ENCODE measurements around the gene INTS11.

The INTS11 gene

DNA sequence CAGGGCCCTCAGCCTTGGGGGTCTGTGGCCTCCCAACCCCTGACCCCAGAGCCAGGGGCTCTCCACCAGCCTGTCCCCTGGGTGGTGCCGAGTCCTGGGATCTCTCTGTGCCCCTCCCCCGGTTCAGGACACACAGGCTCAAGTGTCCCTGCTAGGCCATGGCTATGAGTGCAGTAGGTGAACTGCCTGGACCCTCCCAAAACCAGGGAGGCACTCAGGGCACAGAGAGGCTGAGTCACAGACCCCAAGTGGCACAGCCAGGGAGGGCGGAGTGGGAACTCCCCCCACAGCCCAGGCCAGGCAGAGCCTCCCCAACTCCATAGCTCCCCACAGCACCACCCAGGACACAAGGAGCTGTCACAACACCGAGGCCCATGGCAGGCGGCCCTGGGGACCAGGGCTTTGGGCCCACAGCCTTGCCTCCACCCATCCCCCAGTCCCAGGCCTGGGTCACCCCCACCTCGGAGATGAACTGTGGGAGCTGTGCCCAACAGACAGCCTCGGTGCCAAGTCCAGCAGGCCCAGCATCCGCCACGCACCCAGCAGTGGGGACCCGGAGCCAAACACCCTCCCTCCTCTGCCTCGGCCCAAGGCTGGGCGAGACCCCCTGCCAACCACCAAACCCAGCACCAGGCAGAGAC is 21.5 kb upstream of the INTS11 start:
- H4K20me1 ChIP-seq (ENCODE audit: insufficient read depth), result no peaks in the 10 kb centered on the region
- H3K27ac ChIP-seq, result no peak overlapping the region
- no peaks in the 10 kb centered on the region for H3K27me3 ChIP-seq (ENCODE audit: insufficient read depth, low read depth)
- H2AFZ ChIP-seq (ENCODE audit: low read depth), result no peak overlapping the region
- H3K4me1 ChIP-seq (ENCODE audit: low read depth, poor library complexity, severe bottlenecking), result peaks cover 12% of the 10 kb centered on the region
- no peak overlapping the region for H3K4me3 ChIP-seq (IDR thresholded peaks at IDR 0.05; ENCODE audit: insufficient read depth, low read depth, low read length)
- no peak overlapping the region for H3K4me2 ChIP-seq
- H3K36me3 ChIP-seq (ENCODE audit: insufficient read depth), result no peaks in the 10 kb centered on the region
- no peaks in the 10 kb centered on the region; the same call in 1 of the 2 replicates for H3K79me2 ChIP-seq (ENCODE audit: insufficient read depth, low read depth)
- H3K9ac ChIP-seq, result no peak overlapping the region
- TF ChIP-seq, protein P1, sequence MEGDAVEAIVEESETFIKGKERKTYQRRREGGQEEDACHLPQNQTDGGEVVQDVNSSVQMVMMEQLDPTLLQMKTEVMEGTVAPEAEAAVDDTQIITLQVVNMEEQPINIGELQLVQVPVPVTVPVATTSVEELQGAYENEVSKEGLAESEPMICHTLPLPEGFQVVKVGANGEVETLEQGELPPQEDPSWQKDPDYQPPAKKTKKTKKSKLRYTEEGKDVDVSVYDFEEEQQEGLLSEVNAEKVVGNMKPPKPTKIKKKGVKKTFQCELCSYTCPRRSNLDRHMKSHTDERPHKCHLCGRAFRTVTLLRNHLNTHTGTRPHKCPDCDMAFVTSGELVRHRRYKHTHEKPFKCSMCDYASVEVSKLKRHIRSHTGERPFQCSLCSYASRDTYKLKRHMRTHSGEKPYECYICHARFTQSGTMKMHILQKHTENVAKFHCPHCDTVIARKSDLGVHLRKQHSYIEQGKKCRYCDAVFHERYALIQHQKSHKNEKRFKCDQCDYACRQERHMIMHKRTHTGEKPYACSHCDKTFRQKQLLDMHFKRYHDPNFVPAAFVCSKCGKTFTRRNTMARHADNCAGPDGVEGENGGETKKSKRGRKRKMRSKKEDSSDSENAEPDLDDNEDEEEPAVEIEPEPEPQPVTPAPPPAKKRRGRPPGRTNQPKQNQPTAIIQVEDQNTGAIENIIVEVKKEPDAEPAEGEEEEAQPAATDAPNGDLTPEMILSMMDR (conservative IDR thresholded peaks at IDR 0.05; ENCODE audit: low read depth, low read length), result no peak

DNA sequence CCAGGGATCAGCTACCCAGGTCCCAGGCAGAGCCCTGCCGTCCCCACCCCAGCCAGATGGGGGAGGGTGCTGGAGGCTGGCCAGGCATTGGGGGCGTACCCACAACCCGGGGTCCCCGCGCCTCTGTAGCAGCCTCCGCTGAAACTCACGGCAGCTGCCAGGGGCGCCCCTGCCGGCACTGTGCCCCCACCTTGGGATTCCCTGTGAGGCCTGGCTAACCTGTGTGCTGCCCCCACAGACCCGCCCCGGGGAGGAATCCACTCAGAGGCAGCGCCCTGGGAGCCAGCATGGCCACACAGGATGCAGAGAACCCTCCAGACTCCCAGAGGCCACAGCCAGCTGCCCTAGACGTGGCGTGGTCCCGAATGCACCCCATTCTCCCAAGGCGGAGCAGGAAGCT is 20.9 kb upstream of the INTS11 start:
- no peak overlapping the region for H3K9ac ChIP-seq
- H3K79me2 ChIP-seq (ENCODE audit: insufficient read depth, low read depth), result no peaks in the 10 kb centered on the region; the same call in 1 of the 2 replicates
- H4K20me1 ChIP-seq (ENCODE audit: insufficient read depth), result no peaks in the 10 kb centered on the region
- H3K4me2 ChIP-seq, result no peak overlapping the region
- H3K27me3 ChIP-seq (ENCODE audit: insufficient read depth, low read depth), result no peaks in the 10 kb centered on the region
- TF ChIP-seq, protein P1 (conservative IDR thresholded peaks at IDR 0.05; ENCODE audit: low read depth, low read length), result no peak
- H2AFZ ChIP-seq (ENCODE audit: low read depth), result no peak overlapping the region
- H3K4me1 ChIP-seq (ENCODE audit: low read depth, poor library complexity, severe bottlenecking), result peaks cover 12% of the 10 kb centered on the region
- no peaks in the 10 kb centered on the region for H3K36me3 ChIP-seq (ENCODE audit: insufficient read depth)
- no peak overlapping the region for H3K27ac ChIP-seq
- H3K4me3 ChIP-seq (IDR thresholded peaks at IDR 0.05; ENCODE audit: insufficient read depth, low read depth, low read length), result no peak overlapping the region

DNA sequence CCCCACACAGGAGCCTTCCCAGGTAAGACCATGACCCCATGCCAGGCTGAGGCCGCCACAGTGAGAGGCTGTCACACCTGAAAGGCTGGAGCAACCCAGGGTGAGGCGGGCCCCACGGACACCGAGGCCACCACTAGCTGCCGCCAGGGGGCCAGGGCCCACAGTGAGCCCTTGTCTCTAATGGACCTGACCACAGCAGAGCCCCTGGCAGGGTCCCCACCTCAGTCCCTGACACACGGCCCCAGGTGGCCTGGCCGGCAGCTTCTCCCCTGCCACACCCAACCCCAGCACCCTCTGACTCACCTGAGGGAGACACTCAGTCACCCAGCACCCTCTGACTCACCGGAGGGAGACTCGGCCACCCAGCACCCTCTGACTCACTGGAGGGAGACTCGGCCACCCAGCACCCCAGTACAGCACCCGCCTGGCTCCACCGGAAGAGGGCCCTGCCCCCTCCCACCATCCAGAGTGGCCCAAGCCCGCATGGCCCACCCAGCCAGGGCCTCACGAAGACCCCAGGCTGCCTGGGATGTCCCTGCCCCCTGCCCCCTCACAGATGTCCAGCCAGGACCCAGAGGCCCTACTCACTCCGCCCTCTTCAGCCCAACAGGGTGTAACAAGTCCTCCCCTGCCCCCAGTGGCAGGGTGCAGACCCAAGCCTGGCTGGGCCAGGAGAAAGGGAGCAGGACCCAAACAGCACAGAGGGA is 20.3 kb upstream of the INTS11 start:
- H3K79me2 ChIP-seq (ENCODE audit: insufficient read depth, low read depth), result no peaks in the 10 kb centered on the region; the same call in 1 of the 2 replicates
- no peaks in the 10 kb centered on the region for H3K27me3 ChIP-seq (ENCODE audit: insufficient read depth, low read depth)
- TF ChIP-seq, protein P1 (conservative IDR thresholded peaks at IDR 0.05; ENCODE audit: low read depth, low read length), result peak; percentile 63
- H3K9ac ChIP-seq, result no peak overlapping the region
- no peaks in the 10 kb centered on the region for H4K20me1 ChIP-seq (ENCODE audit: insufficient read depth)
- no peaks in the 10 kb centered on the region for H3K36me3 ChIP-seq (ENCODE audit: insufficient read depth)
- H3K4me2 ChIP-seq, result no peak overlapping the region
- peaks cover 12% of the 10 kb centered on the region for H3K4me1 ChIP-seq (ENCODE audit: low read depth, poor library complexity, severe bottlenecking)
- no peak overlapping the region for H2AFZ ChIP-seq (ENCODE audit: low read depth)
- no peak overlapping the region for H3K27ac ChIP-seq
- H3K4me3 ChIP-seq (IDR thresholded peaks at IDR 0.05; ENCODE audit: insufficient read depth, low read depth, low read length), result no peak overlapping the region

DNA sequence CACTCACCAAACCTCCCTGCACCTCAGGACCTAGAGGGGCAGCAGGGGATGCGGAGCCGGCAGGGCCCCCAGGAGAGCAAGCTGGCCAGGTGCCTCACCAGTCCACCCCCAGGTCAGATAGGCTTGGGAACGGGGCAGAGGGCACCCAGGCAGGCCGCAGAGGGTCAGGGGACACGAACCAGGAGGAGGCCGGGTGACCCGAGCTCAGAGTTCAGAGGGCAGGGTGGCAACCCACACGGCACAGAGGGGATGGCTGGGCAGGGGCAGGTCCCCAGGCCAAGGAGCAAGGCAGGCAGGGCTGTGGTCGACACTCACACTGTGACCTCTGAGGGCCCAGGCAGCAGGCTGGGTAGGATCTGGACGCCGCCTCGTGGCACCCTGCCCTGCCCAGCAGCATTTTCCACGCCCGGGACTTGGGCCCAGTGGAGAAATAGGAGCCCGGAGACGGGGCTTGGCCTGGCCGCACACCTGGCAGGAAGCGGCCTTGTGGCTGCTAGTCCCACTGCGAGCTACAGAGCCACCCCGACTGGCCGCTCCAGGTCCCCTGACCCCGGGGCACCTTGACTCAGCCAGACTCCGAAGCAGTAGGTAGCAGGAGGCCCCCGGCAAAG is 19.5 kb upstream of the INTS11 start:
- no peaks in the 10 kb centered on the region for H3K36me3 ChIP-seq (ENCODE audit: insufficient read depth)
- no peaks in the 10 kb centered on the region; the same call in 1 of the 2 replicates for H3K79me2 ChIP-seq (ENCODE audit: insufficient read depth, low read depth)
- no peak overlapping the region for H3K4me2 ChIP-seq
- TF ChIP-seq, protein P1 (conservative IDR thresholded peaks at IDR 0.05; ENCODE audit: low read depth, low read length), result no peak
- H3K4me3 ChIP-seq (IDR thresholded peaks at IDR 0.05; ENCODE audit: insufficient read depth, low read depth, low read length), result no peak overlapping the region
- H3K27ac ChIP-seq, result no peak overlapping the region
- H3K4me1 ChIP-seq (ENCODE audit: low read depth, poor library complexity, severe bottlenecking), result peaks cover 12% of the 10 kb centered on the region
- H3K27me3 ChIP-seq (ENCODE audit: insufficient read depth, low read depth), result no peaks in the 10 kb centered on the region
- no peak overlapping the region for H2AFZ ChIP-seq (ENCODE audit: low read depth)
- H3K9ac ChIP-seq, result no peak overlapping the region
- H4K20me1 ChIP-seq (ENCODE audit: insufficient read depth), result no peaks in the 10 kb centered on the region
